ENCODE data around the gene CRABP2. TPM values are rescaled to one million over a fixed set of nuclear protein-coding genes. Genes with fewer than 3 reads are reported as not detected.

Gene CRABP2
- total and polyA plus RNA-seq, 2 of the 13 experiments (the other 11 are each of a cell fraction or from before 2014, with no cell fraction given), result 0.40 to 0.60 TPM

- no peak for TF ChIP-seq FOXC1 (CRISPR knock-in tag; IDR thresholded peaks at IDR 0.05; ENCODE audit: borderline replicate concordance)
- TF ChIP-seq ZNF713 (CRISPR knock-in tag; IDR thresholded peaks at IDR 0.05), result no peak
- TF ChIP-seq ZNF224 (CRISPR knock-in tag; IDR thresholded peaks at IDR 0.05), result no peak
- TF ChIP-seq ZBTB10 (CRISPR knock-in tag; IDR thresholded peaks at IDR 0.05; ENCODE audit: borderline replicate concordance), result no peak
- TF ChIP-seq ZNF446 (CRISPR knock-in tag; IDR thresholded peaks at IDR 0.05), result no peak
- no peak for TF ChIP-seq ZNF790 (CRISPR knock-in tag; IDR thresholded peaks at IDR 0.05; ENCODE audit: borderline replicate concordance)
- TF ChIP-seq HDAC1 (CRISPR knock-in tag; IDR thresholded peaks at IDR 0.05), result peak; percentile 42; the same call in 1 of the 2 replicates
- no peak for TF ChIP-seq CREB3 (CRISPR knock-in tag; IDR thresholded peaks at IDR 0.05)
- no peak for TF ChIP-seq MED13 (CRISPR knock-in tag; IDR thresholded peaks at IDR 0.05)
- TF ChIP-seq ZNF367 (CRISPR knock-in tag; IDR thresholded peaks at IDR 0.05; ENCODE audit: borderline replicate concordance), result no peak
- TF ChIP-seq ZNF773 (CRISPR knock-in tag; IDR thresholded peaks at IDR 0.05; ENCODE audit: borderline replicate concordance), result no peak; the same call in 1 of the 2 replicates
- TF ChIP-seq ZNF468 (CRISPR knock-in tag; IDR thresholded peaks at IDR 0.05), result no peak
- TF ChIP-seq RBM22 (optimal IDR thresholded peaks at IDR 0.05; ENCODE audit: low read length), result no peak
- TF ChIP-seq ZNF326 (CRISPR knock-in tag; IDR thresholded peaks at IDR 0.05; ENCODE audit: borderline replicate concordance), result no peak
- TF ChIP-seq POLR2AphosphoS2 (IDR thresholded peaks at IDR 0.05; ENCODE audit: low read depth, low read length), result no peak
- TF ChIP-seq ZNF354B (CRISPR knock-in tag; IDR thresholded peaks at IDR 0.05), result no peak
- TF ChIP-seq MTERF4 (CRISPR knock-in tag; IDR thresholded peaks at IDR 0.05), result peak; percentile 10; the same call in 1 of the 2 replicates
- no peak; the same call in 1 of the 2 replicates for TF ChIP-seq STAT6 (CRISPR knock-in tag; IDR thresholded peaks at IDR 0.05; ENCODE audit: borderline replicate concordance)
- TF ChIP-seq ATF7-NPFF (CRISPR knock-in tag; IDR thresholded peaks at IDR 0.05; ENCODE audit: low read depth), result no peak
- no peak for TF ChIP-seq ZNF282 (IDR thresholded peaks at IDR 0.05; ENCODE audit: partially characterized antibody)
- peak; percentile 59; the same call in 1 of the 2 replicates for TF ChIP-seq ZNF350 (CRISPR knock-in tag; IDR thresholded peaks at IDR 0.05; ENCODE audit: borderline replicate concordance, low read depth)
- TF ChIP-seq POLR2A (IDR thresholded peaks at IDR 0.05; ENCODE audit: insufficient read depth in 1 of 2, low read depth in 2 of 2, low read length in 2 of 2), result peak; percentile 61 to 88
Measured at GRCh38 chr1:156746728-156747631, 41.6 kb upstream of the CRABP2 start (continued).
